NCI-H1048 (cell line): ENCODE data around the gene WDR48.

Experiments used
- DNase-seq: peaks from one replicate; lab custom pipeline; 2025; lab: John Stamatoyannopoulos, UW

The WDR48 gene

GRCh38 chr3:39140341-39140971 lies 88.6 kb downstream of the WDR48 start:
- DNase-seq = no peak

GRCh38 chr3:39141171-39141995 lies 89.6 kb downstream of the WDR48 start:
- no peak for DNase-seq

- no peak for DNase-seq
Observed at GRCh38 chr3:39142067-39142466, 90.3 kb downstream of the WDR48 start.

- DNase-seq = no peak
Observed at GRCh38 chr3:39143051-39143885, 91.5 kb downstream of the WDR48 start.

GRCh38 chr3:39144095-39144747 lies 92.4 kb downstream of the WDR48 start:
- no peak for DNase-seq

GRCh38 chr3:39144748-39145380 lies 93.0 kb downstream of the WDR48 start:
- no peak for DNase-seq

GRCh38 chr3:39146083-39146501 lies 94.3 kb downstream of the WDR48 start:
- DNase-seq = no peak
